Tibial artery (tissue), 4 donors: ENCODE results near the gene THOC1.

Experiments
- DNase-seq, 2 donors: peaks; one replicate each; pipeline ENCODE4 v3.0.0-alpha.2; 2019
- H3K27ac ChIP-seq, 2 donors: fragments of 200-600 bp; sonication (generic) in 1 of 2; 1 replicate in 1 of 2; 2 replicates in 1 of 2; pipeline ENCODE4 v1.5.1; 2018 to 2019; ENCODE audit warnings: mild to moderate bottlenecking in 1 of 2
- H3K27me3 ChIP-seq, 2 donors: fragments of 200-600 bp; sonication (generic) in 1 of 2; one replicate each; pipeline versions ENCODE4 v1.5.1 to v1.6.0; 2016 to 2019
- H3K36me3 ChIP-seq, 3 donors: fragments of 200-600 bp; sonication (generic) in 2 of 3; one replicate each; pipeline ENCODE4 v1.5.1; 2016 to 2019; ENCODE audit warnings: mild to moderate bottlenecking in 2 of 3
- H3K4me1 ChIP-seq, 4 donors: fragments of 200-600 bp; sonication (generic) in 2 of 4; 1 replicate in 3 of 4; 2 replicates in 1 of 4; pipeline ENCODE4 v1.5.1; 2016 to 2019
- H3K4me3 ChIP-seq, 2 donors: fragments of 200-600 bp; sonication (generic) in 1 of 2; 1 replicate in 1 of 2; 2 replicates in 1 of 2; pipeline ENCODE4 v1.5.1; 2018 to 2019; ENCODE audit warnings: mild to moderate bottlenecking in 2 of 2
- H3K9me3 ChIP-seq, 3 donors: fragments of 200-600 bp; sonication (generic) in 1 of 3; one replicate each; pipeline ENCODE4 v1.5.1; 2016 to 2019
- intact Hi-C: fragments of 100-400 bp; cut with DNase I; formaldehyde crosslinking; loops from one replicate; pipeline ENCODE4 v1.15.0; 2023; ENCODE audit warnings: low total_unique reads
- TF ChIP-seq, protein P1 (sequence below), 2 experiments: fragments of 200-600 bp in 1 of 2; fragments of 450-650 bp in 1 of 2; IDR thresholded peaks; one replicate each; pipeline ENCODE4 v1.5.1; 2017 to 2019; ENCODE audit warnings: antibody characterized with exemption in 2 of 2, mild to moderate bottlenecking in 1 of 2, moderate library complexity in 1 of 2

THOC1 gene

DNA sequence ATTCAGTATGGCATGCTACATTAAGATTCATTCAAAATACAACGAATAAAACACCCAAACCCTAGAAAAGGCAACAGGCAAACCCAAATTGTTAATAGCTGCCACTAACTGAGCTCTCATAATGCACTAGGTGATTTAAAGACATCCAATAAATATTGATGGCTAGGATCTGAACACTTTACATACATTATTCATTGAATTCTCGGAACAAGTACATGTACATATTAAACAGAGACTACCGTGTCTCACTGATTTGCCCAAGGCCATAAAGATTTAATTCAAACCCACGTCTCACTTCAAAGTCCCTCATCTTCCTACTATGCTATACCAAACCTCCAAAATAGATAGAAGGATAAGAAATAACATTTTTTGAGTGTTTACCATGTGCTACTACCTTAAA is 42.1 kb downstream of the THOC1 start:
- no peaks in the 10 kb centered on the region for H3K27me3 ChIP-seq
- no peak for DNase-seq
- no peak overlapping the region for H3K27ac ChIP-seq
- intact Hi-C loops: no loop called here
- TF ChIP-seq, protein P1, sequence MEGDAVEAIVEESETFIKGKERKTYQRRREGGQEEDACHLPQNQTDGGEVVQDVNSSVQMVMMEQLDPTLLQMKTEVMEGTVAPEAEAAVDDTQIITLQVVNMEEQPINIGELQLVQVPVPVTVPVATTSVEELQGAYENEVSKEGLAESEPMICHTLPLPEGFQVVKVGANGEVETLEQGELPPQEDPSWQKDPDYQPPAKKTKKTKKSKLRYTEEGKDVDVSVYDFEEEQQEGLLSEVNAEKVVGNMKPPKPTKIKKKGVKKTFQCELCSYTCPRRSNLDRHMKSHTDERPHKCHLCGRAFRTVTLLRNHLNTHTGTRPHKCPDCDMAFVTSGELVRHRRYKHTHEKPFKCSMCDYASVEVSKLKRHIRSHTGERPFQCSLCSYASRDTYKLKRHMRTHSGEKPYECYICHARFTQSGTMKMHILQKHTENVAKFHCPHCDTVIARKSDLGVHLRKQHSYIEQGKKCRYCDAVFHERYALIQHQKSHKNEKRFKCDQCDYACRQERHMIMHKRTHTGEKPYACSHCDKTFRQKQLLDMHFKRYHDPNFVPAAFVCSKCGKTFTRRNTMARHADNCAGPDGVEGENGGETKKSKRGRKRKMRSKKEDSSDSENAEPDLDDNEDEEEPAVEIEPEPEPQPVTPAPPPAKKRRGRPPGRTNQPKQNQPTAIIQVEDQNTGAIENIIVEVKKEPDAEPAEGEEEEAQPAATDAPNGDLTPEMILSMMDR (IDR thresholded peaks at IDR 0.05): no peak
- no peaks in the 10 kb centered on the region for H3K4me1 ChIP-seq
- H3K9me3 ChIP-seq: no peaks in the 10 kb centered on the region
- H3K36me3 ChIP-seq: peaks cover 33 to 70% (median 46%) of the 10 kb centered on the region in 3 donors
- H3K4me3 ChIP-seq: no peak overlapping the region

DNA sequence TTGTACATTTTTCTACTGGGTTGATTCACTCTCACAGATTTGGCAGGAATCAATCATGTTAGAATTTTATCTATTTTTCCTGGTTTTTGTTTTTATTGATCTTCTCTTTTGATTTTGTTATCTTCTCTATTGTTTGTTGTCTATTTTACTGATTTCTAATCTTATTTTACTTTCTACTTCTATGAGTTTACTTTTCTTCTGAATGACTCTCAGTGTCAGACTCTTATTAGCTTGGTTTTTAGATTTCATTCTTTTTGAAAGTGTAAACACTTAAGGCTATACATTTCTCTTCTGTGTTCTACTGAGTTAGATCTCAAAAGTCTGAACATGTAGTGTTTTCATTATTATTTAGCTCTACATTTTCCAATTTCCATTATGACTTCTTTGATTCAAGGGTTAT is 47.1 kb downstream of the THOC1 start:
- Histone ChIP-seq H3K4me3 (no peak overlapping the region), H3K27ac (no peak overlapping the region), H3K9me3 (no peaks in the 10 kb centered on the region), H3K27me3 (no peaks in the 10 kb centered on the region), H3K4me1 (no peaks in the 10 kb centered on the region), H3K36me3 (peaks cover 53 to 72% (median 67%) of the 10 kb centered on the region in 3 donors)
- no peak for DNase-seq
- intact Hi-C loops: loop anchor here (1.0 kb wide), 1 partner anchor 32 kb away; no protein-coding TSS in a partner anchor
- TF ChIP-seq, protein P1 (IDR thresholded peaks at IDR 0.05): no peak

DNA sequence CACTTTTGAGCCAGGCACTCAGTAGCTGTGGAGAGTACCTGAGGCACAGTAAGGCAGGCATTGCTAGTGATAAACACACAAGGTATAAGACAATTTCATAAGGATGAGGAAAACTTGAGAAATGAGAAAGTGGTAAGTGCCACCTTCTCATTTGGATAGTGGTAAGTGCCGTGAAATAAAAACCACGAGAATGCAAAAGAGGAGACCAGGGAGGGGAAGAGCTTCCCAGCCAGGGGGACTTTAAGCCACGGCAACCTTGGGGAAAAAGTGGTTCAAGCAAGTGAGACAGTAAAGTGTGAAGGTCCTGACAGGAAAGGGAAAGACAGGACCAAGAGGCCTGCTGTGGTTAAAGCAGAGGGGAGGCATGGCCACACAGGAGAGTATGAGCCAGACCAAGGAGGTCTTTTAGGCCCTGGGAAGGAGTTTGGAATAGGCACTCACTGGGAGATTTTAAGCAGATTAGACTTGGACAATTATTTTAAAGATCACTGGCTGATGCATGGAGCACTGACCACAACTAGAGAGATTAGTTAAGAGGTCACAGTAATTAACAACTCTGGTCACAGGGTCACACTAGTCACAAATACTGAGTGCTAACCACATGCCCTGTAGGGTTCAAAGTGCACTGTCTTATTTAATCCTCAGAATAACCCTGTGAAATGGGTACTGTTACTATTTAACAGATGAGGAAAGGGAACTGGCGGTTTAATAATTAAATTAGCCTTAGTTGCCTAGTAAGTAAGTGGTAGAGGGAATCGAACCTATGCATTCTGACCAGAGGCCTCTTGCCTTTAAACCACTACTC is 50.1 kb downstream of the THOC1 start:
- intact Hi-C loops: no loop called here
- TF ChIP-seq, protein P1 (IDR thresholded peaks at IDR 0.05): no peak
- Histone ChIP-seq H3K9me3 (no peaks in the 10 kb centered on the region), H3K36me3 (peaks cover 59 to 71% (median 65%) of the 10 kb centered on the region in 3 donors), H3K27me3 (no peaks in the 10 kb centered on the region), H3K27ac (no peak overlapping the region), H3K4me3 (no peak overlapping the region), H3K4me1 (no peaks in the 10 kb centered on the region)
- no peak for DNase-seq

DNA sequence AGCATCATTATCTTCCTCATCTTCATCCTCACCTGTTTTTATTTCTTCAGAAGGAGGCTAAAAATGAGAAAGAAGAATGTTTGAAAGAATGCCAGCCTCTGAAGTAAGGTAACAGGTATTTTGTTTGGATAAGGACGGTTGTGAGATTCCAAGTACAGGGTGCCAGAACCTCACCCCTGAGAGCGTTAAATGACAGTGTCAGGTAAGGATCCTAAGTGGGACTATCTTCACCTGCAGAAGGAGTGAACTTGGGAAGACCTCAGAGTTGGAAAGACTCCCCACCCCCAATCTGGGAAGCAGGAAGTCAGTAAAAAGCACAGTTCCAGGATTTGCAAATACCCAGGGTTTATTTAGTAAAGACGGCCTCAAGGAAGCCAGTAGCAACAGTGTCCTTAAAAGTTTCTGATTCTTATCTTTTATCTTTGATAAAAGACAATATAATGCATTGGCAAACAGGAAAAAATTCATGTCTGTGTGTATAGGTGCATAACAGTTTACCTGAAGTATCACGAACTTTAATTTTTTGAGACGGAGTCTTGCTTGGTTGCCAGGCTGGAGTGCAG is 52.3 kb downstream of the THOC1 start:
- no peaks in the 10 kb centered on the region for H3K9me3 ChIP-seq
- TF ChIP-seq, protein P1 (IDR thresholded peaks at IDR 0.05): no peak
- intact Hi-C loops: no loop called here
- no peak for DNase-seq
- no peaks in the 10 kb centered on the region for H3K4me1 ChIP-seq
- no peak overlapping the region for H3K4me3 ChIP-seq
- H3K27me3 ChIP-seq: no peaks in the 10 kb centered on the region
- H3K36me3 ChIP-seq: peaks cover 70 to 82% (median 78%) of the 10 kb centered on the region in 3 donors
- no peak overlapping the region for H3K27ac ChIP-seq

DNA sequence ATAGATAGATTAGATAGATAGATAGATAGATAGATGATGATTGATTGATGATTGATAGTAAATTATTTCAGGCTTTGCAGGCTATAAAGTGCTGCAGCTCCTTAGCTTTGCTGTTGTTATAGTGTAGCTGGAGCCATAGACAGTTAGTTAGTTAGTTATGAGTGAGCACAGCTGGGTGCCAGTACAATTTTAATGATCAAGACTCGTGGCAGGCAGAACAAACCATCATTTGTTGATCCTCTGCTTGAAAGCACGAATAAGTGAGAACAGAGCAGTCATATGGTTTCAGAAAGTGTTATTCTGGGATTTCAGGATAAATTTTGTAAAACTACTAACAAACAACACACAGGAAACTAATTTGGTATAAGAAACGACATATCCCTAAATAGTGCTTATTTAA is 53.9 kb downstream of the THOC1 start:
- no peaks in the 10 kb centered on the region for H3K4me1 ChIP-seq
- DNase-seq: no peak
- no peak overlapping the region for H3K4me3 ChIP-seq
- peaks cover 81 to 93% (median 82%) of the 10 kb centered on the region in 3 donors for H3K36me3 ChIP-seq
- H3K27me3 ChIP-seq: no peaks in the 10 kb centered on the region
- no peaks in the 10 kb centered on the region for H3K9me3 ChIP-seq
- TF ChIP-seq, protein P1 (IDR thresholded peaks at IDR 0.05): no peak
- intact Hi-C loops: no loop called here
- no peak overlapping the region for H3K27ac ChIP-seq
